Activated T-helper 17 cell treated with anti-CD3 and anti-CD28 coated beads, Interleukin-2, amount 50 U/mL, for 72 hours (primary cell): ENCODE results near the gene POU2F1. TPM values are rescaled to one million over a fixed set of nuclear protein-coding genes. Genes with fewer than 3 reads are reported as not detected.
"Not testable (repeated sequence)": the region's sequence is repeated elsewhere in the genome, so short reads cannot be mapped to it uniquely, and the experiment has no call there.

Source experiments
- ATAC-seq: fragments of 150-1000 bp; cut with Tn5 transposase; replicated peaks from 2 replicates; pipeline ENCODE4 v1.10.0; 2021; ENCODE audit warnings: mild to moderate bottlenecking, moderate library complexity
- H3K27ac Mint-ChIP-seq: one replicate; pipeline ENCODE4 v1.8.0; 2022; ENCODE audit warnings: mixed read lengths
- H3K27me3 Mint-ChIP-seq: one replicate; pipeline ENCODE4 v1.8.0; 2022; ENCODE audit warnings: mixed read lengths
- H3K36me3 Mint-ChIP-seq: one replicate; pipeline ENCODE4 v1.8.0; 2022; ENCODE audit warnings: low read depth, mild to moderate bottlenecking, mixed read lengths
- H3K4me1 Mint-ChIP-seq: one replicate; pipeline ENCODE4 v1.8.0; 2022; ENCODE audit warnings: mixed read lengths
- H3K4me3 Mint-ChIP-seq: one replicate; pipeline ENCODE4 v1.8.0; 2022; ENCODE audit warnings: mild to moderate bottlenecking, mixed read lengths
- H3K9me3 Mint-ChIP-seq: one replicate; pipeline ENCODE4 v1.8.0; 2022; ENCODE audit warnings: mixed read lengths
- total RNA-seq, 2 donors: library from RNA; stranded (reverse); gene quantifications; one replicate each; pipeline ENCODE4 v1.2.3, GENCODE V29; 2022

Gene POU2F1
- total RNA-seq, 2 donors from 2014 or later, result 20.6 to 28.0 TPM

DNA sequence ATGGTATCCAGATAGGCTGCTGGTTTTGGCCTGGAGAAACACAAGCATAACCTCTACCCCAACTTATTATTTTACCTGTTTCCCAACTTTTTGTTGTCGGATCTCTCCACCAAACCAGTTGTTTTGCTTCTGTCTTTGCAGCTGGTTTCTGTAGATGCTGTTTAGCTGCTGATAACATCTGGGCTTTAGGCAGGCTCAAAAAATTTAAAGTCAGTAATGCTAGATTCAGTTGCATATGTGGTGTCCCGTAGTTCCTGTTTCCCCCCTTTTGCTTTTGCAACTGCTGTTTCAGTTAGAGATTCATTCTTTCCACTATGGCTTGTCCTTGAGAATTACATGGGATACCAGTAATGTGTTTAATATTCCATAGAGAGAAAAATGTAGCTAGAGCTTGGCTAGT is 98.5 kb downstream of the POU2F1 start:
- peaks cover 57% of the 10 kb centered on the region for H3K36me3 Mint-ChIP-seq
- H3K9me3 Mint-ChIP-seq, result peaks cover 33% of the 10 kb centered on the region

DNA sequence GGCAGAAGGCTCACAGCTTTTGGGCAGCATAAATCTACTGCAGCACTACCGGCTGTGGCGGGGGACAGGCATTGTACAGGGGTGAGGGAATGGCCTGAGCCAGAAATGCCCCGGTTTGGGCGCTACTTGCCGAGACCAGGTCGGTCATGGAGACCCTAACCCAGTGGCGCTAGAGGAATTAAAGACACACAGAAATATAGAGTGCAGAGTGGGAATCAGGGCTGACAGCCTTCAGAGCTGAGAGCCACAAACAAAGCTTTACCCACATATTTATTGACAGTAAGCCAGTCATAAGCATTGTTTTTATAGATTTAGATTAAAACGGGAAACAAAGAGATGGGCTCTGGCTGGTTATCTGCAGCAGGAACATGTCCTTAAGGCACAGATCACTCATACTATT is 101.8 kb downstream of the POU2F1 start:
- Mint-ChIP-seq H3K4me1 (no peaks in the 10 kb centered on the region), H3K4me3 (no peak overlapping the region), H3K27me3 (no peaks in the 10 kb centered on the region), H3K9me3 (peaks cover 18% of the 10 kb centered on the region), H3K36me3 (peaks cover 71% of the 10 kb centered on the region), H3K27ac (no peak overlapping the region)
- ATAC-seq, result no peak

More for the DNA sequence above, 98.5 kb downstream of the POU2F1 start:
- H3K4me3 Mint-ChIP-seq, ATAC-seq, H3K27me3 Mint-ChIP-seq, H3K4me1 Mint-ChIP-seq, H3K27ac Mint-ChIP-seq: not testable (repeated sequence)

DNA sequence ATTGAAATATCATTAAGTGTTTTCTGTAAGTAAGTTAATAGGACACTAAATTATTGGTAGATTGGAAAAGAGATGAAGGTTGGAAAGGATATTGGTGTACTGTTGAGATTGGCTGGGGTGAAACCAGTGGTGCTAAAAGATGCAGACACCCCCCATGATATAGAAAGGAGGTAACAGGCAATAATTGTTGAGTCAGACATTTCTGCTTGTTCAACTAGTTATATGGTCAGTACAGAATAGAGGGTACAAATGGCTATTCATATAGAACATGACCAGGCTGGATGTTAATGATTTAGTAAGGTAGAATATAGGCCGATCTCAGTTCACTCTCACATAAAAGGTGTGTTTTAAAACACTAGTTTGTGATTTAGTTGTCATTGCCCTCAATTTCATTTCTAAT is 104.5 kb downstream of the POU2F1 start:
- Mint-ChIP-seq H3K9me3 (peaks cover 13% of the 10 kb centered on the region), H3K36me3 (peaks cover 52% of the 10 kb centered on the region), H3K4me3 (no peak overlapping the region), H3K4me1 (no peaks in the 10 kb centered on the region), H3K27me3 (no peaks in the 10 kb centered on the region), H3K27ac (no peak overlapping the region)
- no peak for ATAC-seq

DNA sequence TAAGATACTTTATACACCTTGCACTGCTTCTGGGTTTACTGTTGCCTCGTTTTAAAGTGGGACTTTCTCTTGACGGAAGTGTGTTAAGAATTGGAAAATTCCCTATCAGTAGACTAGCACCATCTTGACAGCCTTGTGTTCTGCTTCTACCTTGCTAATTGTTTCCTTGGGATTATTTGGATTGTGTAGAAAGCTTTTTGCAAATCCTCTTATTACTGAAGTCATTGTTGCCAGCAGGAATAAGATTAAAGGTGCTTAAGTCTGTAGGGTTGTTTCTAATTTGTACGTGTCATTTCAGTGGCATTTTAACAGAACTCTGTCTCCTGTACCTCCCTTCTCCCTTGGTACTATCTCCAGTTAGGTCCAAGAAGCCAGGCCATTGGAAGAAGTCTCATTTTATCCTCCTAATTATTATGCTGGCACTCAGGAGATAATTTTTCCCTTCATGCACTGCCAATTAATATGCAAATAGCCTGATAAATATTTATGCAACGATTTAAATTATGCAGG is 107.7 kb downstream of the POU2F1 start:
- peaks cover 44% of the 10 kb centered on the region for H3K36me3 Mint-ChIP-seq
- no peak overlapping the region for H3K4me3 Mint-ChIP-seq

DNA sequence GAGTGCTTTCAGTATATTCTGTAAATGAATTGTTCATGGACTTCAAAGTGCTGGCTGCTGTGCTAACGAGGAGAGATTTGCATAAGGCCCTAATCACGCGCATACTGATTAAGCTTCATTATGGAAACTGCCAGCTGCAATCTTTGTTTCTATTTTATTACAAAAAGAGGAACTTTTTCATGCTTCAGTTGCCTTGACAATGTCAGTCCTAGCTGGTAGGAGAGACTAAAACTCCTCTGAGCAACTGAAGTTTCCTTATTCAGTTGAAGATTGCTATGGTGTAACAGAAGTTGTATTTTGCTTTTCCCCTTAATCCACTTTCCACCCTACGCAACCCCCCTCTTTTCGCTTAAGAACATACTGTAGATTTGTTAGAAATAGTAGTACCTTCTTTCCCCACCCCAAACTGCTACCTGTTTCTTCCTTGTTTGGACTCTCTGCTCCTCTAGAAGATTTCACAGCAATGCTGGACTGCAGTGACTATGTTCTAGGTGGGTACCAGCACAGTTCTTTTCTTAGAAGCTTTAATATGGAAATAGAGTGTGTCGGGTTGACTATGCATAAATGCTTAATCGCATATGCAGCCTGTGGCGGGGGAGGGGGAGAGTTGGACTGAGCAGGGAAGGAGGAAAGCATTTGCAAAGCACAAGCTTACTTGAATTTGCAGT is 108.3 kb downstream of the POU2F1 start:
- no peak for ATAC-seq
- no peak overlapping the region for H3K4me3 Mint-ChIP-seq
- H3K27ac Mint-ChIP-seq, result no peak overlapping the region
- no peaks in the 10 kb centered on the region for H3K9me3 Mint-ChIP-seq
- peaks cover 7% of the 10 kb centered on the region for H3K4me1 Mint-ChIP-seq
- no peaks in the 10 kb centered on the region for H3K27me3 Mint-ChIP-seq
- peaks cover 43% of the 10 kb centered on the region for H3K36me3 Mint-ChIP-seq

More for the DNA sequence above, 107.7 kb downstream of the POU2F1 start:
- Mint-ChIP-seq H3K27me3 (no peaks in the 10 kb centered on the region), H3K4me1 (peaks cover 7% of the 10 kb centered on the region), H3K27ac (no peak overlapping the region), H3K9me3 (no peaks in the 10 kb centered on the region)
- ATAC-seq, result no peak

DNA sequence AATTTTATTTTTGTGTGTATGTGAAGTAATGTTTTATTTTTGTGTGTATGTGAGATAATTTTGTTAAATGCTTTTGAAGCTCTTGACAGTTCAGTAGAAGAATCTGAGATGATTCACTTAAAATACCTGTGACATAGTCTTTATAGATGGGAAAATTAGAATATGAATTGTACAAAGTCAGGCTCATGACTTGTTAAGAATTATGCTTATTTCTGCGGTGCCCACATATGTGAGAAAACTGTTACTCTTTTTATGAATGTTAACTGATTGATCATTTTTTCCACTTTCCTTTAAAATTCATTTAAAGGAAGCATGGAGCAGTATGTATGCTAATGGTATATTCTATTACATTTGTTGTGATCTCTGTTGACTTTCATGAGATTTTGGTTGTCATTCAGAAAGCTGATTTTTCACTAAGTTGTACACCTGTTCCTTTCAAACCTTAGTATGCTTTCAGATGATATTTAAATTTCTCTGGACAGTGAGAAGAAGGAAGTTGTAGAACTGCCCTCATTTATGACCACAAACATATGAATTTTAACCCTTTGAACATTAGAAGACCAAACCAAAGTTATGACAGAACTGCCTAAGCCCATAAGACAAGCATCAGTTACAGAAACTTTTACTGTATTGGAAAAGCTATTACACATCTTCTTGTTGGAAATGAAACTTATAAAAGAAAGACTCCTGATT is 110.1 kb downstream of the POU2F1 start:
- ATAC-seq, result peak; percentile 46
- Mint-ChIP-seq H3K27ac (no peak overlapping the region), H3K4me3 (no peak overlapping the region), H3K4me1 (peaks cover 7% of the 10 kb centered on the region), H3K36me3 (peaks cover 31% of the 10 kb centered on the region), H3K27me3 (no peaks in the 10 kb centered on the region), H3K9me3 (peaks cover 5% of the 10 kb centered on the region)

DNA sequence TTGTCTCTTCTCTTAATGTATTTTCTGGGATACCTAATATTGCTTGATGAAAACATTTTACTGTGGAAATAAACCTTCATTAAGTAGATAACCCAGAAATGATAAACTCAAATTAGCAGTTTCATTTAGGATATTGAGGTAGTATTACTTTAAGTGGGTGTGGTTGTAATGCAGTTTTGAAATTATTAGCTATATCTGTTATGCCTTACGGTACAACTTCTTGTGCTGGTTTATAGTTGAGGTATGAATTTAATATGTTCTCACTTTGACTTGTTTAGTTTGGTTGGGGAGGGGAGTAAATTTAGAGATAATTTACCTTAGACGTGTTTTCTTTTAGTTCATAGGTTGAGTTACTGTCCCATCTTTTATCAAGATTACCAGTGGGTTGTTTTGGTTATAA is 111.0 kb downstream of the POU2F1 start:
- H3K4me3 Mint-ChIP-seq, result no peak overlapping the region
- H3K27me3 Mint-ChIP-seq, result no peaks in the 10 kb centered on the region
- ATAC-seq, result no peak
- H3K27ac Mint-ChIP-seq, result no peak overlapping the region
- peaks cover 5% of the 10 kb centered on the region for H3K9me3 Mint-ChIP-seq
- peaks cover 7% of the 10 kb centered on the region for H3K4me1 Mint-ChIP-seq
- H3K36me3 Mint-ChIP-seq, result peaks cover 22% of the 10 kb centered on the region

DNA sequence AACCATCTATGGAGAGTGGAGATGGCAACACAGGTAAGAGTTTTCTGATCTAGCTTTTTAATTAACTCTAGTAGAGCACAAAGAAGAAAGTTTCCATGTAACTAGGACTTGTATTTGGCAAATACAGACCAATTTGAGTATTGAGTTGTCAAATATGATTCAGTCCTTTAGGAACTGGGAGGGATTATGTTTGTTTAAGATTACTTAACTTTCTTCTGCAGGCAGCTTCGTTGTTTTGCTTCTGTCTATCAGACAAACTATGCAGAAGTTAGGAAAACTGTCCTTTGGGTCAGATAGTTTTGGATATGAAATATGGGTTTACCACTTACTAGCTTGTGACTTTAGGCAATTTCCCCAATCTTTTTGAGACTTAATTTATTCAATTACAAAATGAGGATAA is 111.8 kb downstream of the POU2F1 start:
- peaks cover 5% of the 10 kb centered on the region for H3K9me3 Mint-ChIP-seq
- no peak overlapping the region for H3K4me3 Mint-ChIP-seq
- H3K27ac Mint-ChIP-seq, result no peak overlapping the region
- H3K36me3 Mint-ChIP-seq, result peaks cover 26% of the 10 kb centered on the region
- ATAC-seq, result no peak
- peaks cover 7% of the 10 kb centered on the region for H3K4me1 Mint-ChIP-seq
- H3K27me3 Mint-ChIP-seq, result no peaks in the 10 kb centered on the region

DNA sequence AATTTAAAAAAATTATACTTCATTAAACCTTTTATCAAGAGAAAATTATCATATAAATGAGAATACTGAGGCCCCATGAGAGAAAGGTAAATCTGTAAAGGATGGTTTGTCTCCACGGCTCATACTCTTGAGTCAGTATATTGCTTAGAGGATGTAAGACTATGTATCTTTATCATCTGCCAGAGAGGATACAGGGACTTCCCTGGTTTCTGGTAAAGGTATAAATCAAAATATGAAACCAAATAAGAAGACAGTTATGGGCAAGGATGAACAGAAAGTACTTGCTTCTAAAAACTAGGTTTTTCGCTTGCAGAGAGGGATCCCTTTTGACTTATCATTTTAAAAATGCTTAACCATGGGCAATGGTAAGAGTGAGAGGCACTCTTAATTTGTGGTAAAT is 112.4 kb downstream of the POU2F1 start:
- H3K27me3 Mint-ChIP-seq, result no peaks in the 10 kb centered on the region
- peaks cover 7% of the 10 kb centered on the region for H3K4me1 Mint-ChIP-seq
- H3K36me3 Mint-ChIP-seq, result peaks cover 30% of the 10 kb centered on the region
- no peak overlapping the region for H3K27ac Mint-ChIP-seq
- peaks cover 5% of the 10 kb centered on the region for H3K9me3 Mint-ChIP-seq
- H3K4me3 Mint-ChIP-seq, result no peak overlapping the region
- peak; percentile 44 for ATAC-seq

DNA sequence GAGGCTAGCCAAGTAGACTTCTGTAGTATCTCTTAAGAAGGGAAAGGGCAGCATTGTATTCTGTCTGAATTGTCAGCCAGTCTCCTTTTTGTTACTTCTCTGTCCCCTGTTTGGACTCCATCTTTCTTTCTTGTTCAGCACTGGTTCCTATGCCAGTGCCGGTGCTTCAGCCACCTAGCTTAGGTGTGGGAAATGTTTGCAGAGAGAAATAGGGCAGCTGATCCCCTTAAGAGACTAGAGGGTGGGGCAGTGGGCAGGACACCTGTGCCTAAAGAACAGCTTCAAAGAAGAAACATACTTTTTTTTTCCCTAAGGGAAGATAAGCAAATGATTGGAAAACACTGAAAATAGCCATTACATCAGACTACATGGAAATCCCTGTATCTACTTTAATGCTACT is 113.0 kb downstream of the POU2F1 start:
- Mint-ChIP-seq H3K27me3 (no peaks in the 10 kb centered on the region), H3K4me1 (peaks cover 7% of the 10 kb centered on the region), H3K4me3 (no peak overlapping the region), H3K36me3 (peaks cover 34% of the 10 kb centered on the region), H3K9me3 (peaks cover 5% of the 10 kb centered on the region), H3K27ac (no peak overlapping the region)
- ATAC-seq, result no peak

DNA sequence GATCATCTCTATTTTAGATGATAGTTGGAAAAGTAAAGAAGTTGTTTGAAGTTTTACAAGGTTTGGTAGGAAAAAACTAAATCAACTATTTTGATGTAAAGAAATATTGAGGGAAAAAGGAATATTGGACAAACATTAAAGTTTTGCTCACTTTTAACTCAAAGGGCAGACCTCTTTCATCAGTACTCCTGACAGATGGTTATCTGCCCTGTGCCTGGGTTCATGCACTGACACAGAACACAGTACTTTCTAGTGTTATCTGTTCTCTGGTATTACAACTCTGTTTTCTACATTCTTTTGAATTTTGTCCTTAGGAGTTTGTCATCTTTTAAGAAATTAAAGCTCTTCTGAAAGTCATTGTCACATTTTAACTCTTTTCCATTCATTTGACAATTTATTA is 118.7 kb downstream of the POU2F1 start:
- Mint-ChIP-seq H3K27ac (no peak overlapping the region), H3K4me1 (peaks cover 4% of the 10 kb centered on the region), H3K36me3 (peaks cover 29% of the 10 kb centered on the region), H3K27me3 (no peaks in the 10 kb centered on the region), H3K4me3 (no peak overlapping the region), H3K9me3 (peaks cover 5% of the 10 kb centered on the region)
- ATAC-seq, result no peak

DNA sequence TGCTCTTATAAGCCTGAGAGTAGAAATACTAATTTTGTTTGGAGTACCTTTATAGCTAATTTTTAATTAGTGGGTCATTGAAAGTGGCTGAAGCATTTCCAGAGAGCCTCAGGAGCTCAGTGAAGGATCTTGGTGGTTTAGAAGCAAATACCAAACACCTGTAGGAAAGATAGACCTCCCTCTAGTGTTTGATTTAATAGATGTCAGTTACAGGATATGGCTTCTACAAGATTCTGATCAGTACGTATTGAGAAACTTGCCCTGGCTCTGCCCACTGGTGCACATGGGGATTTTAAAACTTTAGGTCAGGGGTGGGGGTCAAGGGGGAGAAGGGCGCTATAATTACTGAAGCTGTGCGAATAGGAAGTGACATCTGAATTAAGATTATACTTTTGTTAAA is 122.2 kb downstream of the POU2F1 start:
- ATAC-seq, result no peak
- H3K4me3 Mint-ChIP-seq, result no peak overlapping the region

DNA sequence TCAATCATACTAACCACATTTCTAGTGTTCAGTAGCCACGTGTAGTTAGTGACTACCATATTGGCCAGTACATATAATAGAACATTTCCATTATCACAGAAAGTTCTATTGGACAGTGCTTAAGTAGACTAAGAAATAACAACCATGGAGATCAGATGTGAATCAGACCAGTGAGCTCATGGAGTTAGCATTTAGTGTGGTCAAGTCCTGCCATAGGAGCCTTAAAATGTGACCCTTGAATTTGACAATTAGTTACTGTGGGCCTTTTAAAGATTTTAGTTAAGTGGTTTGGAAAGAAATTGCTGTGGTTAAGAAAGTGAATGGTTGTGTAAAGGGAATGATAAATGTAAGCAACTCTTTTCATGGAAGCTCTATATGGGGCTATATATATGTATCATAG is 123.4 kb downstream of the POU2F1 start:
- H3K27me3 Mint-ChIP-seq, result no peaks in the 10 kb centered on the region
- H3K9me3 Mint-ChIP-seq, result no peaks in the 10 kb centered on the region

More for the DNA sequence above, 122.2 kb downstream of the POU2F1 start:
- H3K36me3 Mint-ChIP-seq, result peaks cover 12% of the 10 kb centered on the region
- no peaks in the 10 kb centered on the region for H3K27me3 Mint-ChIP-seq
- peaks cover 4% of the 10 kb centered on the region for H3K4me1 Mint-ChIP-seq
- H3K27ac Mint-ChIP-seq, result no peak overlapping the region
- no peaks in the 10 kb centered on the region for H3K9me3 Mint-ChIP-seq

DNA sequence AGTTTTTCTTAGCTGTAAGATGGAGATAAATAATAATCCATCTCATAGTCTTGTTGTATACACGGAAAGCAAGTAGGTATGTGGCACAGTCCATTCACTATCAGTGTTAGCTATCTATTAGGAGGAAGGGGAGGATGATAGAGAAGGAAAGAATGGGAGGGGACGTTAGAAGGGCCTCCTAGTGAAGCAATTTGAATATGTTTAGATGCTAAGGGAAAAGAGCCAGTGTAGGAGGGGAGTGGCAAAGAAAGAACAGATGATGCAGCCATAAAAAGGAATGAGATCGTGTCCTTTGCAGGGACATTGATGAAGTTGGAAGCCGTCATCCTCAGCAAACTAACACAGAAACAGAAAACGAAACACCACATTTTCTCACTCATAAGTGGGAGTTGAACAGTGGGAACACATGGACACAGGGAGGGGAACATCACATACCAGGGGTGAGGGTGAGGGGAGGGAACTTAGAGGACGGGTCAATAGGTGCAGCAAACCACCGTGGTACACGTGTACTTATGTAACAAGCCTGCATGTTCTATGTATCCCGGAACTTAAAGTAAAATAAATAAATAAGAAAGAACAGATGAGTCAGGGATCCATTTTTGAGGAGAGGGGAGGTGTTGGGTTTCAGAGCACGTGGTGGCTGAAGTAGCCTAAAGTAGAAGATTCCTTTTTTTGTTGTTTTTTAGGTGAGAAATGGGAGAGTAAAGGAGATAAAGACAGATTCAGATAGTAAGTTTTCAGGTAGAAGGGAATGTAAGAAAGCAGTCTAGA is 124.1 kb downstream of the POU2F1 start:
- no peaks in the 10 kb centered on the region for H3K36me3 Mint-ChIP-seq
- H3K9me3 Mint-ChIP-seq, result no peaks in the 10 kb centered on the region
- no peak overlapping the region for H3K27ac Mint-ChIP-seq
- no peak overlapping the region for H3K4me3 Mint-ChIP-seq
- H3K27me3 Mint-ChIP-seq, result no peaks in the 10 kb centered on the region
- no peak for ATAC-seq
- peaks cover 4% of the 10 kb centered on the region for H3K4me1 Mint-ChIP-seq

More for the DNA sequence above, 123.4 kb downstream of the POU2F1 start:
- Mint-ChIP-seq H3K36me3 (peaks cover 3% of the 10 kb centered on the region), H3K4me3 (no peak overlapping the region), H3K4me1 (peaks cover 4% of the 10 kb centered on the region), H3K27ac (no peak overlapping the region)
- ATAC-seq, result no peak

DNA sequence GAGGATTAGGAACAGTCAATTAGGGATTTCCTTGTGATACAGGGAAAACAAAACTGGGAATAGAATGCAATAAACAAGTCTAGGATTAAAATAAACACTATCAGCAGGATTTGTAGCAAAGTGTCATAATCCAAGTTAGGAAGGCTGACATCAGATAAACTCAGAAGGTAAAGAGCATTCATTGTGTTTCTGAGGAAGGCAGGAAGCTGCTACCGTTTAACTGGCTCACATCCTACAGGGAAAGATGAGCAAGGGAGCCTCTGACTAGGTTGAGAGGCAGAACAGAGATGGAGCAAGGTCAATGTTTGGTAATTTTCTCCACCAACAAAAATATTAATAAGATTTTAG is 124.7 kb downstream of the POU2F1 start:
- no peak overlapping the region for H3K27ac Mint-ChIP-seq
- H3K9me3 Mint-ChIP-seq, result no peaks in the 10 kb centered on the region
- peaks cover 4% of the 10 kb centered on the region for H3K4me1 Mint-ChIP-seq
- no peaks in the 10 kb centered on the region for H3K27me3 Mint-ChIP-seq
- no peaks in the 10 kb centered on the region for H3K36me3 Mint-ChIP-seq
- H3K4me3 Mint-ChIP-seq, result no peak overlapping the region
- no peak for ATAC-seq
